ENCODE data around the gene CHEK1. TPM values are rescaled to one million over a fixed set of nuclear protein-coding genes. Genes with fewer than 3 reads are reported as not detected.

Gene CHEK1
- polyA plus RNA-seq, 1 experiment, result 33.2 TPM

DNA sequence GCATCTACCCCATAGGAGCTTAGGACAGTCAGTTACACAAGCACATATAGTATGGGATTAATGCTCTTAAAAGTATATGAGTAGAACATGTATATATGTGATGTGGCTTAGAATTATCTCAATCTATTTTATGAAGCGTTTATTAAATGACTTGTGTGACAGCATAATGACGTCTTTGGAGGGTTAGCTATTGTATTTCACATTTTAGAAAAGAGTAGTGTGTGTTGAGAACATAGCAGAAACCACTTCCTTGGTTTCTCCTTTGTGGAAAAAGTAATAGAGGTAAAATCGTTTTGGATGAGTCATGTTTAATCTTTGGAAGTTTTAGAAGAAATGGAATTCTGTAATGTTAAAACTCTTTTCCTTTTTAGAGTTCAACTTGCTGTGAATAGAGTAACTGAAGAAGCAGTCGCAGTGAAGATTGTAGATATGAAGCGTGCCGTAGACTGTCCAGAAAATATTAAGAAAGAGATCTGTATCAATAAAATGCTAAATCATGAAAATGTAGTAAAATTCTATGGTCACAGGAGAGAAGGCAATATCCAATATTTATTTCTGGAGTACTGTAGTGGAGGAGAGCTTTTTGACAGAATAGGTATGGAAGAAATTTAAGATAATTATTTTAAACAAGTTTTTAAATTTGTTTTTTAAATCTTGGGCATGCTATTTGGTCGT is 2.4 kb downstream of the CHEK1 start:
- H3K27ac ChIP-seq (ENCODE audit: low read depth, low read length), result no peak overlapping the region
- H3K4me3 ChIP-seq (ENCODE audit: low read depth, low read length), result peak overlapping the region; percentile 75
- POLR2A ChIA-PET, result no interaction called here
- H3K27me3 ChIP-seq (ENCODE audit: control insufficient read depth, insufficient read depth, low read length), result no peaks in the 10 kb centered on the region
- TF ChIP-seq, protein P1, sequence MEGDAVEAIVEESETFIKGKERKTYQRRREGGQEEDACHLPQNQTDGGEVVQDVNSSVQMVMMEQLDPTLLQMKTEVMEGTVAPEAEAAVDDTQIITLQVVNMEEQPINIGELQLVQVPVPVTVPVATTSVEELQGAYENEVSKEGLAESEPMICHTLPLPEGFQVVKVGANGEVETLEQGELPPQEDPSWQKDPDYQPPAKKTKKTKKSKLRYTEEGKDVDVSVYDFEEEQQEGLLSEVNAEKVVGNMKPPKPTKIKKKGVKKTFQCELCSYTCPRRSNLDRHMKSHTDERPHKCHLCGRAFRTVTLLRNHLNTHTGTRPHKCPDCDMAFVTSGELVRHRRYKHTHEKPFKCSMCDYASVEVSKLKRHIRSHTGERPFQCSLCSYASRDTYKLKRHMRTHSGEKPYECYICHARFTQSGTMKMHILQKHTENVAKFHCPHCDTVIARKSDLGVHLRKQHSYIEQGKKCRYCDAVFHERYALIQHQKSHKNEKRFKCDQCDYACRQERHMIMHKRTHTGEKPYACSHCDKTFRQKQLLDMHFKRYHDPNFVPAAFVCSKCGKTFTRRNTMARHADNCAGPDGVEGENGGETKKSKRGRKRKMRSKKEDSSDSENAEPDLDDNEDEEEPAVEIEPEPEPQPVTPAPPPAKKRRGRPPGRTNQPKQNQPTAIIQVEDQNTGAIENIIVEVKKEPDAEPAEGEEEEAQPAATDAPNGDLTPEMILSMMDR (IDR thresholded peaks at IDR 0.05; ENCODE audit: low read depth, low read length), result no peak
- CTCF ChIA-PET, result interaction anchor here (0.5 to 1.2 kb wide), 5 partner anchors 22 to 689 kb away, joined by 3 to 5 read pairs (median 3); no protein-coding TSS in a partner anchor
- no peak for DNase-seq (ENCODE audit: low read depth, low spot score)
- H3K9me3 ChIP-seq (ENCODE audit: control insufficient read depth, insufficient read depth, low read length), result no peaks in the 10 kb centered on the region

DNA sequence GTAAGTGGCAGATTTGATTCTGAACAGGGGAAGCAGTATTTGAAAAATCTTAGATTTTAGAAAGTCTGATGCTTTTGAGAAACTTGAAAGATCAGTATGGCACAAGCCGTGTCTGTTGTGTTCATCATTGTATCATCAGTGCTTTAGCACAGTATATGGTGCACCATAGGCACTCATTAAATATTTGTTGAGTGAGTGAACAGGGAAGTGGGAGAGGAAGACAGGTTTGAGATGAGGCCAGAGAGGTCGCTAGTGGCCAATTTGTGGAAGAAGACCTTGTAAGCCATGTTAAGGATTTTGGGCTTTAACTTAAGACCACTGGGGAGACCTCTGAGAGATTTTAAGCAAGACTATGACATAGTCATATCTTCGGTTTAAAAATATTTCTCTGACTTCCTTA is 12.9 kb downstream of the CHEK1 start:
- no peak for DNase-seq (ENCODE audit: low read depth, low spot score)
- CTCF ChIA-PET, result interaction anchor here (1.5 kb wide), 1 partner anchor 12 kb away, joined by 3 read pairs; no protein-coding TSS in a partner anchor
- Histone ChIP-seq H3K4me3 (ENCODE audit: low read depth, low read length) (no peak overlapping the region), H3K9me3 (ENCODE audit: control insufficient read depth, insufficient read depth, low read length) (no peaks in the 10 kb centered on the region), H3K27me3 (ENCODE audit: control insufficient read depth, insufficient read depth, low read length) (no peaks in the 10 kb centered on the region), H3K27ac (ENCODE audit: low read depth, low read length) (no peak overlapping the region)
- TF ChIP-seq, protein P1 (IDR thresholded peaks at IDR 0.05; ENCODE audit: low read depth, low read length), result no peak
- POLR2A ChIA-PET, result no interaction called here

DNA sequence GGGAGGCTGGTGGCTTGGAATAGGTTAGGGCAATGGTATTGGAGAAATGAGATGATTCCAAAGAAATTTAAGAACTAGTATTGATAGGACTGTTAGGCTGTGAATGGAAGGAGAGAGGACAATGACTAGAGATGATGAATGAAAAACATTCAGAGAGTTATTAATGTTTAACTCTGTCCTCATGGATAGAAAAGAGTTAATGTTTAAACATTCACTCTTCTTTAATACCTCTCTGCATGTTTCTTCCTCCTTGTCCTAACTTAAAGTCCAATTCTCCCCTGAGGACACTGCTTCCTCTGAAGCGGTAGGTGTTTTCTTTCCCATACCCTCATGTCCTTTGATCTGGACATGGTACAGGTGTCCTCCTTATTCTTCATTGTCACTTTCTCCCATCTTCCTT is 13.4 kb downstream of the CHEK1 start:
- ChIA-PET CTCF (no interaction called here), POLR2A (no interaction called here)
- H3K27ac ChIP-seq (ENCODE audit: low read depth, low read length), result no peak overlapping the region
- no peaks in the 10 kb centered on the region for H3K27me3 ChIP-seq (ENCODE audit: control insufficient read depth, insufficient read depth, low read length)
- H3K9me3 ChIP-seq (ENCODE audit: control insufficient read depth, insufficient read depth, low read length), result no peaks in the 10 kb centered on the region
- no peak overlapping the region for H3K4me3 ChIP-seq (ENCODE audit: low read depth, low read length)
- TF ChIP-seq, protein P1 (IDR thresholded peaks at IDR 0.05; ENCODE audit: low read depth, low read length), result no peak
- DNase-seq (ENCODE audit: low read depth, low spot score), result no peak

DNA sequence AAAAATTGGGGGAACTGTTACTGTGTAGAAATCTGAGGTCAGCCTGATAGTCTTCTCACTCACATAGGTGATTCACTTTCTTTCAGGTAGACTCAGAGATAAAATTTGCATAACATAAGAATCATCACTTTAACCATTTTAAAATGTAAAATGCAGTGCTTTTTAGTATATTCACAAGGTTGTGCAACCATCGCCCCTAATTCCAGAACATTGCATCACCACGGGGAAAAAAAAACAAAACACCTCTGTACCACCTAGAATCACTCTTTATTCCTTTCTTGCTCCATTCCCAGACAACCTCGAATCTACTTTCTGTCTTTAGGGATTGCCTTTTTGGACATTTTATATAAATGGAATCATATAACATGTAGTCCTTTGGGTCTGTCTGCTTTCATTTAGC is 20.9 kb downstream of the CHEK1 start:
- no peaks in the 10 kb centered on the region for H3K9me3 ChIP-seq (ENCODE audit: control insufficient read depth, insufficient read depth, low read length)
- H3K27me3 ChIP-seq (ENCODE audit: control insufficient read depth, insufficient read depth, low read length), result no peaks in the 10 kb centered on the region
- TF ChIP-seq, protein P1 (IDR thresholded peaks at IDR 0.05; ENCODE audit: low read depth, low read length), result no peak
- CTCF ChIA-PET, result no interaction called here
- H3K4me3 ChIP-seq (ENCODE audit: low read depth, low read length), result no peak overlapping the region
- POLR2A ChIA-PET, result no interaction called here
- DNase-seq (ENCODE audit: low read depth, low spot score), result no peak
- no peak overlapping the region for H3K27ac ChIP-seq (ENCODE audit: low read depth, low read length)

DNA sequence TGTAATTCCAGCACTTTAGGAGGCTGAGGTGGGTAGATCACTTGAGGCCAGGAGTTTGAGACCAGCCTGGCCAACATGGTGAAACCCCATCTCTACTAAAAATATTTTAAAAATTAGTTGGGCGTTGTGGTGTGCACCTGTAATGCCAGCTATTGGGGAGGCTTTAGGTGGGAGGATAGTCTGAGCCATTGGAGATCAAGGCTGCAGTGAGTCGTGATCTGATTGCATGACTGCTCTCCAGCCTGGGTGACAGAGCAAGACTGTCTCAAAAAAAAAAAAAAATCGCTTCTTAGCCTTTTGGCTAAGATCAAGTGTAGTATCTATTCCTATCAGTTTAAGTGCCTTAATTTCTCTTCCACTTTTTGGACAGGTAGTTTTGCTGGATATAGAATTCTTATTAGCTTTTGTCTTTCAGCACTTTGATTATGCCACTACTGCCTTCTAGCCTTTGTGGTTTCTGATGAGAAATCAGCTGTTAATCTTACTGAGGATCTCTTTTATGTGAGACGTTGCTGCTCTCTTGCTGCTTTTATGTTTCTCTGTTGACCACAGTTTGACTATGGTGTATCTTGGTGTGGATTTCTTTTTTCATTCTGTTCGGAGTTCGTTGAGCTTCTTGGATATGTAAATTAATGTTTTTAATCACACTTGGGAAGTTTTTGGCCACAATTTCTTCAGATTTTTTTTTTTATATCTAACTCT is 24.7 kb downstream of the CHEK1 start:
- H3K4me3 ChIP-seq (ENCODE audit: low read depth, low read length), result no peak overlapping the region
- no peaks in the 10 kb centered on the region for H3K9me3 ChIP-seq (ENCODE audit: control insufficient read depth, insufficient read depth, low read length)
- H3K27me3 ChIP-seq (ENCODE audit: control insufficient read depth, insufficient read depth, low read length), result no peaks in the 10 kb centered on the region
- ChIA-PET CTCF (interaction anchor here (0.6 to 0.9 kb wide), 3 partner anchors 23 to 1530 kb away, joined by 3 to 4 read pairs (median 3); no protein-coding TSS in a partner anchor), POLR2A (no interaction called here)
- no peak overlapping the region for H3K27ac ChIP-seq (ENCODE audit: low read depth, low read length)
- DNase-seq (ENCODE audit: low read depth, low spot score), result no peak
- TF ChIP-seq, protein P1 (IDR thresholded peaks at IDR 0.05; ENCODE audit: low read depth, low read length), result no peak
